GDM1 (cell line): ENCODE data around the gene CLP1.
A peak's percentile ranks its signal among the peaks of the same experiment; 100 is the strongest.

Source experiments
- DNase-seq: peaks from one replicate; lab custom pipeline; 2025; lab: John Stamatoyannopoulos, UW

CLP1 gene

DNA sequence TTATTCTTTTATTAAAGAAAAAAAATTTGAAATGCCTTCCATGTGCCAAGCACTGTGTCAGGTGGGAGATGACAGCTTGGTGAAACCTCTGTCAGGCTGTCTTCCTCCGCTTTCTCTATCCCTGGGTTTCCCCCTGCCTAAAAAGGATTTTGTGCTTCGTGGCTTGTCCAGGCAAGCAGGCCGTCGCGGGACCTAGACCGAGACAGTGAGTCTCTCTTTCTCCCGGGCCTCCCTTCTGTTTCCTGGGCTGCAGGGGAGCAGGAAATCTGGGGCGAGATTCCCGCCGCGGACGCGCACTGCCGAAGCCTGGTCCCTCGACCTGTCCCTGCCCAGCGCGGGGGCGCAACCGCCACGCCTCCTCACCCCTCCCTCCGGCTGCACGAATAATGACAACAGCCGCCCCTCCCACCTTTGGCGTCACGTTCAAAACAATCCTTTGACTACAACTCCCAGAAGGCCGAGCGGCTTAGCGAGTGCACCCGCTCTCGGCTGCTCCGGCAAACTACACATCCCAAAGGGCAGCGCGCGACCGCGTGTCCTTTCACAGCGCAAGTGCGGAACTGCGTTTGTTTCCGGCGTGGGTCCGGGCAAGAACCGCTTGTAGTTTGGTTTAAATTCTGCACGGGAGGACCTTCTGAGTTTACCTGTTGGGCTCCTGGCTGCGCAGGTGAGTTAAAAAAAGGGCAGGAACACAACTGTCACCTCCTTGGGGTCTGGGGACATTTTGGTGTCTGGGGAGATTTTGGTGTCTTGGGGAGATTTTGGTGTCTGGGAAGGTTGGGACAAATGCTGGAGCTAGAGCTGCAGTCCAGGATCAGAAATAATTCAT is at the start of gene CLP1:
CLP1 (plus strand) TSS at position 569 of the 829 bp plus-strand sequence. CDS start 1,715 bp downstream, outside the sequence.
- peak; percentile 97 for DNase-seq

DNA sequence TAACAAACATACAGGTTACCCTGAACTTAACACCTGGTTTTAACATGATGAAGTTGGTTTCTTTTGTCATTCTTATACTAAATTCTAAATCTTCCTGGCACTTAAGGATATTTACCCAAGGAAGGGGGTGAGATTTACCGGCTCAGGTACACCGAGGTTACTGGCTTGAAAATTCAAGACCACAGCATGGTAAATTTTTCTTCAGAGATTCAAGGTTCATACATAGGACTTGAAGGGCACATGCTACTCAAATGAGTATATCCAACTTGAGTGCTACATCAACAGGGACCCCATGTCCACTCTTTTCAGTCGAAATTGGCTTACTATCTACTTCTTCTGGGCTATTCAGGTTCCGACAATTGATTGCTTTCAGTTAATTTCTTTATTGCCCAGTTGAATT is 47.4 kb upstream of the CLP1 start:
- DNase-seq, result no peak

DNA sequence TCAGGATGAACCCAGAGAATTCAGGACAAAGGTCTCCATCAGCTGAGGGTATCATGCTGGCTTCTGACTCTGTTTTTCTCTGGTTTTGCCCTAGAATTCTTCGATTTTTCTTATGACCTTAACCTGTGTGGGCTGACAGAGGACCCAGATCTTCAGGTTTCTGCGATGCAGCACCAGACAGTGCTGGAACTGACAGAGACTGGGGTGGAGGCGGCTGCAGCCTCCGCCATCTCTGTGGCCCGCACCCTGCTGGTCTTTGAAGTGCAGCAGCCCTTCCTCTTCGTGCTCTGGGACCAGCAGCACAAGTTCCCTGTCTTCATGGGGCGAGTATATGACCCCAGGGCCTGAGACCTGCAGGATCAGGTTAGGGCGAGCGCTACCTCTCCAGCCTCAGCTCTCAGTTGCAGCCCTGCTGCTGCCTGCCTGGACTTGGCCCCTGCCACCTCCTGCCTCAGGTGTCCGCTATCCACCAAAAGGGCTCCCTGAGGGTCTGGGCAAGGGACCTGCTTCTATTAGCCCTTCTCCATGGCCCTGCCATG is 43.3 kb upstream of the CLP1 start:
- DNase-seq, result no peak

- no peak for DNase-seq
Observed at GRCh38 chr11:57615308-57615707, 42.3 kb upstream of the CLP1 start.

- DNase-seq, result no peak
Observed at GRCh38 chr11:57616595-57616994, 41.0 kb upstream of the CLP1 start.

GRCh38 chr11:57618438-57618837 is 39.1 kb upstream of the CLP1 start:
- no peak for DNase-seq

GRCh38 chr11:57619331-57619730 is 38.2 kb upstream of the CLP1 start:
- no peak for DNase-seq

GRCh38 chr11:57620467-57620866 is 37.1 kb upstream of the CLP1 start:
- no peak for DNase-seq

- no peak for DNase-seq
Observed at GRCh38 chr11:57622263-57622662, 35.3 kb upstream of the CLP1 start.

GRCh38 chr11:57624864-57625263 is 32.7 kb upstream of the CLP1 start:
- DNase-seq, result no peak

DNA sequence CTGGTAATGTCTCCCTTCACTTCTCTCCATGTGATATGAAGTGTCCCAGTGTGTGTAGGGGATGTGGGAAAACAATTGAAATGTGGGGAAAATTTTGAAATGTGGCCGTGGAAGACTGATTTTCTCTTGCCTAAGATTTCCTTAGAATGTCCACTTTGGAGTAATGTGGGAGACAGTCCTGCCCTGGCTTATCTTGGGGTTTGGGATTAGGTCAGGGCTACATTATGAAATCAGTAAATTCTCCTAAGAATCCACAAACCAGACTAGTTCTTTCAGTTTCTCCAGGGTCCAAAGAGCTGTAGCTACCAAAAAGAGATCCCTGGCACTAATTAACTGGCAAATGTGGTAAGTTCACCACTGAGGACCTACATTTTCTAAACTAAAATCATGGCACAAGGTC is 30.7 kb upstream of the CLP1 start:
- DNase-seq, result no peak

GRCh38 chr11:57630171-57630570 is 27.4 kb upstream of the CLP1 start:
- DNase-seq, result no peak

GRCh38 chr11:57632116-57632515 is 25.4 kb upstream of the CLP1 start:
- no peak for DNase-seq

DNA sequence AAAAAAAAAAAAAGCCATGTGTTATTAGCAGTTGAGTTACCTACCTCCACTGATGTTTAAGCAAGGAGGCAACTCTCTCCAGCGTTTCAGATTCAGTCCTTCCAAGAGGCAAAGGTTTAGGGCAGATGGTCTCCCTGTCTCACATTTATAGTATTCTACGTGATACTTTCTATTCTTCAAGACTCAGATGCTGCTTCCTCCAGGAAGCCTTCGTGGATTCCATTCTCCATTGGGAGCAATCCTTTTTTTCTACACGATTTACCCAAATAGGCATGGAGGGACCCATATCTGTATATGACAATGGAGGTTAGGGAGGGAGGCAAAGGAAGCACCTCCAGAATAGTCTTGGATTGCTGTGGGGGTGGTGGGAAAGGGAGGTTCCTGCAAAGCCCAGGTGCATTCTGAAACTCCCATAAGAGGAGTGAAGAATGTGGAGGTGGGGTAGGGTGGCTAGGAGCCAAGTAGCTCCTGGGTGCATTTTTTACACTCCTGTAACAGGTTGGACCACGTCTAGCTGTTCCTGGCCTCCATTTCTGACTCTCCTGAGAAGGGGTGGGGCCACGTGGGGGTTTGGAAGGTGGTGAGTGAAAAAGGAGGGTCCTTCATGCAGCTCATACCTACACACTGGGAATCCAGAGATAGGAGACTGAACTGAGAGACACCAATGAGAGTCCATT is 24.0 kb upstream of the CLP1 start:
- no peak for DNase-seq

DNA sequence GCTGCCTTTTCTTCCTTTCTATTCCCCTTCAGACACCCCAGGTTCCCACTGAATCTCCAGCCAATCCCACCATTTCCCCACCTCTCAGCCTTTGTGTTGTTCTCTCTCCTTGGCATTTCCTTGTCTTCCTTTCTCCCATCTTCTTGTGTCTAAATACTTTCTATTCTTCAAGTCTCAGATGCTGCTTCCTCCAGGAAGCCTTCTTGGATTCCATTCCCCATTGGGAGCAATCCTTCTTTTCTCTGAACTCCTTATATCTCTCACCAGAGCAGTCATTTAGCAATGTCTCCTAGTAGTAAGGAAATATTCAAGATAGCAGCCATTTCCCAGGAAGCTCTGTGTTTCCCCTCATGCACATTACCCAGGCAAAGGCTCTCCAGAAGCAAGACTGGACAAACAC is 23.3 kb upstream of the CLP1 start:
- DNase-seq, result no peak

DNA sequence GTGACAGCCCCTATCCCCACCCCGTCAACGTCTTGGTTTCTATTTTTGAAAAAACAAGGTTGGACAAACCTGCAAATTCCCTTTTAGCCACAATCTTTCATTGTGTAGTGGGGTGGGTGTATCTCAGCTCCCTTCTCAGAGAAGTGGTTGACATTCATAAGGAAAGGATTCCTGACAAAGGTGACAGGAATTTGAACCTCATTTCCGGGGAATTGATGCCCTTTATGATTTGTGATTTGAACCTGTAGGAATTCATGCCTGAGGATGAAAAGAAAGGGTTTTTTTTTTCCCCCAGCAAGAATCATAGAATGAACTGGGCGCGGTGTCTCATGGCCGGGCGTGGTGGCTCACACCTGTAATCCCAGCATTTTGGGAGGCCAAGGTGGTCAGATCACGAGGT is 22.3 kb upstream of the CLP1 start:
- DNase-seq, result no peak

GRCh38 chr11:57637626-57638004 is 19.9 kb upstream of the CLP1 start:
- no peak for DNase-seq

GRCh38 chr11:57638005-57638781 is 19.4 kb upstream of the CLP1 start:
- peak; percentile 75 for DNase-seq

- no peak for DNase-seq
Observed at GRCh38 chr11:57638811-57639320, 18.7 kb upstream of the CLP1 start.

DNA sequence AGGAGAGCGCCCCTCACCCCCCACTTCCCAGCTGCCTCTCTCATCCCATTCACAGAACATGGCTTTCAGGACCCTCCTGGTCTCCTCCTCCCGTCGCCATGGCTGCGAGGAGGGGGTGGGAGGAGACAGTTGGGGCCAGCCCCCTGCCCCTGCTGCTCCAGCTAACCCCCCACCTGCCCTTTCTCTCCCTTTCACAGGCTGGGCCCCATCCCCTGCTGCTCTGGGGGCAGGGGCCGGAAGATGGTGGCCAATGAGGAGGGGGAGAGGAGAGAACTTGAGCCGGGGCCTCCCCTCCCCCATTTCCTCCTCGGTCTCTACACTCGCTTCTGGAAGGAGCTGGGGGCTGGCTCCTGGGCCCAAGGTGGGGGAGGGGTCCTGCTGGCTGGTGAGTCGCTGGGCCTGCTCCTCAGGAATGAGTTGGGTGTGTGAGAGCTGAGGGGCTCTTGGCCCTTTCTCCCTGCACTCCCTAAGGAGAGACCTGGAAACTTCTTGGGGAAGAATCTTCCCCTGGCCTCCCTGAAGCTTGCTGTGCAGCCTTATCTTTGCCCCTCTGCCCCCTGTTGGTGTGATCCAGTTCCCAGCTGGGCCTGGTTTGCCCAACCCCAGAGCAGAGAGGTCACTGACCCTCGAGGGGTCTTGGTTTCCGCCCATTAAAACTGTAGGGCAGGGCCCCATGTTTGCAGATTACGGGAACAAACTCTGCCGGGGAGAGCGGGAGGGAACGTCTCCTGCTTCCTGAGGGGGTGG is 18.1 kb upstream of the CLP1 start:
- DNase-seq, result peak; percentile 99

GRCh38 chr11:57640068-57640800 is 17.3 kb upstream of the CLP1 start:
- DNase-seq, result no peak
